ENCODE results near the gene ITGA4.

ITGA4 gene

GRCh38 chr2:181457741-181458425 lies 697 bp downstream of the ITGA4 start:
- DNase-seq, result peak in 7 of 10 donors; percentile 6 to 91 (median 21)

GRCh38 chr2:181458871-181459270 lies 1.7 kb downstream of the ITGA4 start:
- DNase-seq, result no peak
- intact Hi-C loops (cut with DNase I), result no loop called here

More at GRCh38 chr2:181457741-181458425, 697 bp downstream of the ITGA4 start:
- intact Hi-C loops (cut with DNase I), result no loop called here

GRCh38 chr2:181459621-181460021 lies 2.4 kb downstream of the ITGA4 start:
- no peak for DNase-seq
- intact Hi-C loops (cut with DNase I), result no loop called here

- intact Hi-C loops (cut with DNase I), result no loop called here
- DNase-seq, result no peak
These were observed 4.1 kb downstream of the ITGA4 start for GRCh38 chr2:181461056-181461997.

GRCh38 chr2:181462033-181462432 lies 4.8 kb downstream of the ITGA4 start:
- DNase-seq, result no peak
- intact Hi-C loops (cut with DNase I), result no loop called here

- DNase-seq, result no peak
- intact Hi-C loops (cut with DNase I), result no loop called here
These were observed 6.4 kb downstream of the ITGA4 start for GRCh38 chr2:181463588-181463987.

GRCh38 chr2:181464966-181465365 lies 7.8 kb downstream of the ITGA4 start:
- intact Hi-C loops (cut with DNase I), result loop anchor here (5.0 kb wide), 2 partner anchors 363 to 1343 kb away; no protein-coding TSS in a partner anchor
- no peak for DNase-seq

GRCh38 chr2:181465676-181466375 lies 8.6 kb downstream of the ITGA4 start:
- DNase-seq, result no peak
- intact Hi-C loops (cut with DNase I), result loop anchor here (5.0 kb wide), 2 partner anchors 364 to 1344 kb away; no protein-coding TSS in a partner anchor

GRCh38 chr2:181466661-181467576 lies 9.7 kb downstream of the ITGA4 start:
- intact Hi-C loops (cut with DNase I), result loop anchor here (5.0 kb wide), 2 partner anchors 365 to 1345 kb away; no protein-coding TSS in a partner anchor
- peak; percentile 20 to 86 (median 64) for DNase-seq

GRCh38 chr2:181467966-181468707 lies 11.0 kb downstream of the ITGA4 start:
- DNase-seq, result no peak
- intact Hi-C loops (cut with DNase I), result loop anchor here (5.0 kb wide), 2 partner anchors 366 to 1346 kb away; no protein-coding TSS in a partner anchor

GRCh38 chr2:181468811-181469210 lies 11.6 kb downstream of the ITGA4 start:
- no peak for DNase-seq
- intact Hi-C loops (cut with DNase I), result loop anchor here (5.0 kb wide), 2 partner anchors 367 to 1347 kb away; no protein-coding TSS in a partner anchor

- DNase-seq, result no peak
- intact Hi-C loops (cut with DNase I), result no loop called here
These were observed 14.0 kb downstream of the ITGA4 start for GRCh38 chr2:181471226-181471625.

- no peak for DNase-seq
- intact Hi-C loops (cut with DNase I), result no loop called here
These were observed 14.6 kb downstream of the ITGA4 start for GRCh38 chr2:181471783-181472182.

GRCh38 chr2:181472990-181473389 lies 15.8 kb downstream of the ITGA4 start:
- intact Hi-C loops (cut with DNase I), result no loop called here
- no peak for DNase-seq

- no peak for DNase-seq
- intact Hi-C loops (cut with DNase I), result no loop called here
These were observed 17.2 kb downstream of the ITGA4 start for GRCh38 chr2:181474222-181474881.

- intact Hi-C loops (cut with DNase I), result no loop called here
- DNase-seq, result no peak
These were observed 26.0 kb downstream of the ITGA4 start for GRCh38 chr2:181483211-181483610.

GRCh38 chr2:181483876-181484275 lies 26.7 kb downstream of the ITGA4 start:
- intact Hi-C loops (cut with DNase I), result no loop called here

More at GRCh38 chr2:181483876-181484275, 26.7 kb downstream of the ITGA4 start:
- DNase-seq, result no peak

All from posterior cingulate gyrus (tissue), 11 donors.